C4-2B (cell line): Measurements from ENCODE around the gene ZNF804A.

ENCODE experiments used
- CTCF ChIP-seq: fragments of 450-650 bp; conservative IDR thresholded peaks from 2 replicates; pipeline ENCODE4 v1.5.1; 2017; ENCODE audit warnings: mild to moderate bottlenecking
- ZFX ChIP-seq: fragments of 450-650 bp; IDR thresholded peaks from 2 replicates; pipeline ENCODE4 v1.6.1; 2017

GRCh38 chr2:184556639-184557038, 41.7 kb upstream of the ZNF804A start:
- TF ChIP-seq CTCF (no peak), ZFX (no peak)
